Left lung (tissue), 10 donors: ENCODE data around the gene RASA3. TPM values are rescaled to one million over a fixed set of nuclear protein-coding genes. Genes with fewer than 3 reads are reported as not detected.
A peak's percentile ranks its signal among the peaks of the same experiment; 100 is the strongest.

Experiments
- ATAC-seq: fragments of 200-7000 bp; cut with Tn5 transposase; one replicate; pipeline ENCODE4 v1.9.1; 2020; ENCODE audit warnings: moderate library complexity
- DNase-seq, 4 donors: peaks; one replicate each; pipeline ENCODE4 v3.0.0-alpha.2; 2013 to 2020
- H3K27ac ChIP-seq, 2 donors: fragments of 200-600 bp; sonication (generic) in 1 of 2; one replicate each; pipeline versions ENCODE4 v1.5.0 to v1.8.0; 2020 to 2021
- H3K27me3 ChIP-seq, 2 donors: fragments of 200-600 bp; sonication (generic) in 1 of 2; one replicate each; pipeline versions ENCODE4 v1.5.0 to v1.8.0; 2020 to 2021
- H3K36me3 ChIP-seq, 2 donors: fragments of 200-600 bp; sonication (generic) in 1 of 2; one replicate each; pipeline versions ENCODE4 v1.5.0 to v1.8.0; 2020 to 2021
- H3K4me1 ChIP-seq, 2 donors: fragments of 200-600 bp; one replicate each; pipeline ENCODE4 v1.8.0; 2021
- H3K4me3 ChIP-seq, 2 donors: fragments of 200-600 bp; sonication (generic) in 1 of 2; one replicate each; pipeline versions ENCODE4 v1.5.0 to v1.8.0; 2020 to 2021; ENCODE audit warnings: mild to moderate bottlenecking in 1 of 2
- H3K9me3 ChIP-seq, 2 donors: fragments of 200-600 bp; sonication (generic) in 1 of 2; one replicate each; pipeline versions ENCODE4 v1.5.0 to v1.8.0; 2020 to 2021
- CTCF ChIP-seq, 2 donors: fragments of 200-600 bp; sonication (generic) in 1 of 2; IDR thresholded peaks; one replicate each; pipeline versions ENCODE4 v1.5.0 to v1.8.0; 2021; ENCODE audit warnings: antibody characterized with exemption in 2 of 2
- intact Hi-C, 2 donors: fragments of 100-400 bp; cut with DNase I; formaldehyde crosslinking; loops; one replicate each; pipeline versions ENCODE4 v1.11.2 to v1.14.2; 2022
- polyA plus RNA-seq, 6 donors: library from polyadenylated mRNA; unstranded; fragments of 120-200 nt; gene quantifications; one replicate each; pipeline ENCODE4 v1.2.1, GENCODE V29; 2013; ENCODE audit not compliant: insufficient read length in 6 of 6
- total RNA-seq, 2 donors: library from RNA; stranded (reverse); fragmentation: NEBNext Ultra II Directional; extraction: Animal tissue kit (Norgen Biotek cat#: 25700); gene quantifications; one replicate each; pipeline ENCODE4 v1.2.1, GENCODE V29; 2021
- donor health status: DM: no; HTN: yes; CAD: no.
- donor health status: DM: no; HTN: no; CAD: no.

RASA3 gene
- total and polyA plus RNA-seq, 8 donors: 11.4 to 22.2 (median 12.7) TPM

GRCh38 chr13:114142137-114142550 is 9.7 kb upstream of the RASA3 start:
- Histone ChIP-seq H3K4me3 (no peak overlapping the region), H3K36me3 (no peaks in the 10 kb centered on the region), H3K4me1 (peaks cover 5 to 20% of the 10 kb centered on the region in 2 donors), H3K27ac (no peak overlapping the region), H3K9me3 (no peaks in the 10 kb centered on the region), H3K27me3 (peaks cover 0 to 11% of the 10 kb centered on the region in 2 donors)
- DNase-seq (no peak), ATAC-seq (no peak)
- intact Hi-C loops: no loop called here
- no peak for TF ChIP-seq CTCF (IDR thresholded peaks at IDR 0.05)

- no peak overlapping the region for H3K27ac ChIP-seq
- DNase-seq (no peak), ATAC-seq (no peak)
- H3K4me1 ChIP-seq: peaks cover 5 to 20% of the 10 kb centered on the region in 2 donors
- TF ChIP-seq CTCF (IDR thresholded peaks at IDR 0.05): no peak
- H3K9me3 ChIP-seq: no peaks in the 10 kb centered on the region
- intact Hi-C loops: no loop called here
- no peak overlapping the region for H3K4me3 ChIP-seq
- H3K36me3 ChIP-seq: no peaks in the 10 kb centered on the region
- H3K27me3 ChIP-seq: peaks cover 0 to 11% of the 10 kb centered on the region in 2 donors
Measured at GRCh38 chr13:114141261-114141996, 9.0 kb upstream of the RASA3 start.

GRCh38 chr13:114140906-114141250 is 8.5 kb upstream of the RASA3 start:
- Histone ChIP-seq H3K27ac (no peak overlapping the region), H3K36me3 (no peaks in the 10 kb centered on the region), H3K4me1 (peaks cover 5 to 20% of the 10 kb centered on the region in 2 donors), H3K27me3 (peaks cover 0 to 11% of the 10 kb centered on the region in 2 donors), H3K4me3 (no peak overlapping the region), H3K9me3 (no peaks in the 10 kb centered on the region)
- intact Hi-C loops: no loop called here
- ATAC-seq (no peak), DNase-seq (peak in 1 of 4 donors; percentile 55)
- TF ChIP-seq CTCF (IDR thresholded peaks at IDR 0.05): no peak

GRCh38 chr13:114140131-114140905 is 7.9 kb upstream of the RASA3 start:
- DNase-seq: peak in 1 of 4 donors; percentile 48
- H3K36me3 ChIP-seq: no peaks in the 10 kb centered on the region
- H3K27ac ChIP-seq: no peak overlapping the region
- H3K9me3 ChIP-seq: no peaks in the 10 kb centered on the region
- H3K4me3 ChIP-seq: no peak overlapping the region
- no peak for ATAC-seq
- intact Hi-C loops: no loop called here
- peaks cover 5 to 20% of the 10 kb centered on the region in 2 donors for H3K4me1 ChIP-seq
- no peak for TF ChIP-seq CTCF (IDR thresholded peaks at IDR 0.05)
- H3K27me3 ChIP-seq: peaks cover 0 to 11% of the 10 kb centered on the region in 2 donors

- intact Hi-C loops: no loop called here
- ATAC-seq (no peak), DNase-seq (peak in 1 of 4 donors; percentile 25)
- Histone ChIP-seq H3K27me3 (peaks cover 0 to 11% of the 10 kb centered on the region in 2 donors), H3K27ac (no peak overlapping the region), H3K36me3 (no peaks in the 10 kb centered on the region), H3K4me3 (no peak overlapping the region), H3K4me1 (peaks cover 0 to 9% of the 10 kb centered on the region in 2 donors), H3K9me3 (no peaks in the 10 kb centered on the region)
- no peak for TF ChIP-seq CTCF (IDR thresholded peaks at IDR 0.05)
Measured at GRCh38 chr13:114136576-114136975, 4.2 kb upstream of the RASA3 start.
